SK-N-SH (cell line): ENCODE data around the gene KMT2B. TPM values are rescaled to one million over a fixed set of nuclear protein-coding genes. Genes with fewer than 3 reads are reported as not detected.

Source experiments
- CTCF ChIA-PET: fragments of 300-600, 350-600 bp; formaldehyde crosslinking; extraction: SDS; loops from one replicate; lab custom pipeline; 2021; lab: Yijun Ruan, JAX
- POLR2A ChIA-PET: fragments of 350-600 bp; sonication (Branson Sonifier 250); formaldehyde crosslinking; extraction: SDS; loops from one replicate; lab custom pipeline; 2020; ENCODE audit warnings: antibody characterized with exemption, inconsistent platforms; lab: Yijun Ruan, JAX
- DNase-seq: peaks from one replicate; pipeline ENCODE4 v3.0.0; 2012
- H2AFZ ChIP-seq: fragments of 200-600 bp; sonication (generic); 2 replicates; pipeline ENCODE4 v1.8.1; 2016; ENCODE audit warnings: antibody characterized with exemption, mild to moderate bottlenecking, low read depth
- H3F3A ChIP-seq: fragments of 200-600 bp; sonication (generic); replicated peaks from 2 replicates; pipeline ENCODE3; 2016; ENCODE audit warnings: antibody characterized with exemption, mild to moderate bottlenecking; ENCODE audit not compliant: insufficient read depth
- H3K27ac ChIP-seq, 2 experiments: fragments of 200-500 bp in 1 of 2; fragments of 200-600 bp in 1 of 2; sonication (Bioruptor generic) in 1 of 2; sonication (generic), shearing (Covaris generic) in 1 of 2; 2 replicates each; pipeline versions ENCODE4 v1.5.1 to v1.6.1; 2014 to 2016; ENCODE audit warnings: low read depth in 2 of 2, inconsistent platforms in 1 of 2, low read length in 1 of 2, mild to moderate bottlenecking in 1 of 2, mixed read lengths in 1 of 2
- H3K27me3 ChIP-seq: fragments of 200-600 bp; sonication (generic), shearing (Covaris generic); 2 replicates; pipeline ENCODE4 v1.6.1; 2016; ENCODE audit warnings: mixed run types; ENCODE audit not compliant: insufficient read depth
- H3K36me3 ChIP-seq, 2 experiments: fragments of 200-500 bp in 1 of 2; fragments of 200-600 bp in 1 of 2; sonication (Bioruptor generic) in 1 of 2; sonication (generic) in 1 of 2; replicated peaks in 1 of 2; 2 replicates each; pipeline versions ENCODE3 to v1.5.1; 2014 to 2016; ENCODE audit warnings: low read length in 1 of 2, mild to moderate bottlenecking in 1 of 2; ENCODE audit not compliant: insufficient read depth in 2 of 2, control insufficient read depth in 1 of 2
- H3K4me1 ChIP-seq, 2 experiments: fragments of 200-500 bp in 1 of 2; fragments of 200-600 bp in 1 of 2; sonication (Bioruptor generic) in 1 of 2; sonication (generic), shearing (Covaris generic) in 1 of 2; 2 replicates each; pipeline versions ENCODE4 v1.5.1 to v1.6.1; 2014 to 2016; ENCODE audit warnings: low read depth in 1 of 2, low read length in 1 of 2, mixed run types in 1 of 2; ENCODE audit not compliant: insufficient read depth in 2 of 2, control insufficient read depth in 1 of 2
- H3K4me2 ChIP-seq: fragments of 200-600 bp; sonication (generic), shearing (Covaris generic); 2 replicates; pipeline ENCODE4 v1.6.1; 2017; ENCODE audit warnings: mixed run types
- H3K4me3 ChIP-seq, 2 experiments: fragments of 200-500 bp in 1 of 2; fragments of 200-600 bp in 1 of 2; sonication (Bioruptor generic) in 1 of 2; sonication (generic), shearing (Covaris generic) in 1 of 2; 2 replicates each; pipeline versions ENCODE4 v1.5.1 to v1.8.1; 2014 to 2016; ENCODE audit warnings: low read depth in 2 of 2, inconsistent platforms in 1 of 2, low read length in 1 of 2, mild to moderate bottlenecking in 1 of 2, mixed read lengths in 1 of 2, moderate library complexity in 1 of 2
- H3K79me2 ChIP-seq: fragments of 200-600 bp; sonication (generic); 2 replicates; pipeline ENCODE4 v1.8.1; 2017; ENCODE audit warnings: mild to moderate bottlenecking; ENCODE audit not compliant: insufficient read depth
- H3K9ac ChIP-seq: fragments of 200-600 bp; sonication (generic); 2 replicates; pipeline ENCODE4 v1.6.1; 2017; ENCODE audit warnings: mixed run types
- H3K9me2 ChIP-seq: fragments of 200-600 bp; sonication (generic); 2 replicates; pipeline ENCODE4 v1.6.1; 2017; ENCODE audit warnings: mixed run types
- H3K9me3 ChIP-seq: fragments of 200-600 bp; sonication (generic); 2 replicates; pipeline ENCODE4 v1.6.1; 2017; ENCODE audit warnings: mixed run types, mild to moderate bottlenecking, moderate library complexity
- H4K20me1 ChIP-seq: fragments of 200-600 bp; sonication (generic); 2 replicates; pipeline ENCODE4 v1.6.1; 2017; ENCODE audit warnings: mild to moderate bottlenecking, mixed run types; ENCODE audit not compliant: insufficient read depth
- ELF1 ChIP-seq: IDR thresholded peaks from 2 replicates; pipeline ENCODE4 v1.4.0; 2012
- EZH2phosphoT487 ChIP-seq: fragments of 200-600 bp; sonication (generic); IDR thresholded peaks from 2 replicates; pipeline ENCODE4 v1.6.1; 2017; ENCODE audit warnings: low read depth, mixed run types, mild to moderate bottlenecking, antibody characterized with exemption, moderate library complexity, borderline replicate concordance
- FOSL2 ChIP-seq: IDR thresholded peaks from 2 replicates; pipeline ENCODE4 v1.4.0; 2012; ENCODE audit warnings: low read depth, mild to moderate bottlenecking, moderate library complexity, borderline replicate concordance
- FOXJ3 ChIP-seq: sonication (generic); formaldehyde crosslinking; IDR thresholded peaks from 2 replicates; pipeline ENCODE4 v1.5.1; 2020; ENCODE audit warnings: mild to moderate bottlenecking, missing genetic modification reagents
- GABPA ChIP-seq: IDR thresholded peaks from 2 replicates; pipeline ENCODE4 v1.4.0; 2012; ENCODE audit warnings: low read depth, mild to moderate bottlenecking
- MEF2A ChIP-seq: IDR thresholded peaks from 2 replicates; pipeline ENCODE4 v1.4.0; 2012; ENCODE audit warnings: low read depth, borderline replicate concordance
- MXI1 ChIP-seq: IDR thresholded peaks from 2 replicates; pipeline ENCODE4 v1.6.1; 2012; ENCODE audit warnings: mild to moderate bottlenecking, low read depth, low read length, improper control_type of control experiment
- NRF1 ChIP-seq: IDR thresholded peaks from 2 replicates; pipeline ENCODE4 v1.6.1; 2012; ENCODE audit warnings: low read depth, mild to moderate bottlenecking, low read length
- RAD21 ChIP-seq: IDR thresholded peaks from 2 replicates; pipeline ENCODE4 v1.6.1; 2012; ENCODE audit warnings: mild to moderate bottlenecking, low read length
- RCOR1 ChIP-seq: fragments of 150-350 bp; IDR thresholded peaks from 2 replicates; pipeline ENCODE4 v1.6.1; 2017; ENCODE audit warnings: antibody characterized with exemption, low read length
- RFX5 ChIP-seq: IDR thresholded peaks from 2 replicates; pipeline ENCODE4 v1.6.1; 2012; ENCODE audit warnings: mild to moderate bottlenecking, improper control_type of control experiment, low read length
- SMC3 ChIP-seq: IDR thresholded peaks from 2 replicates; pipeline ENCODE4 v1.6.1; 2012; ENCODE audit warnings: low read depth, low read length, improper control_type of control experiment
- TAF1 ChIP-seq: IDR thresholded peaks from 2 replicates; pipeline ENCODE4 v1.6.1; 2012; ENCODE audit warnings: low read depth, mild to moderate bottlenecking, low read length, moderate library complexity, borderline replicate concordance
- TCF12 ChIP-seq: IDR thresholded peaks from 2 replicates; pipeline ENCODE4 v1.4.0; 2012
- WGBS: methylation state at CpG from one replicate; pipeline ENCODE4 v1.1.6; 2017; ENCODE audit warnings: low lambda C conversion rate; 5-methylcytosine and 5-hydroxymethylcytosine counted together
- polyA plus RNA-seq, 3 experiments: library from polyadenylated mRNA; depleted of rRNA; stranded (reverse); fragments of >200 nt; gene quantifications; 2 replicates each; pipeline ENCODE4 v1.2.3, GENCODE V29; 2012
- TF ChIP-seq, protein P1 (sequence below): IDR thresholded peaks from 2 replicates; pipeline ENCODE4 v1.4.0; 2012; ENCODE audit warnings: low read depth, borderline replicate concordance
- TF ChIP-seq, protein P2 (sequence below): IDR thresholded peaks from 2 replicates; pipeline ENCODE4 v1.4.0; 2012; ENCODE audit warnings: low read depth, borderline replicate concordance
- TF ChIP-seq, protein P3 (sequence below): fragments of 150-350 bp; IDR thresholded peaks from 2 replicates; pipeline ENCODE4 v1.6.1; 2016; ENCODE audit warnings: mild to moderate bottlenecking, low read depth, low read length
- TF ChIP-seq, protein P4 (sequence below): IDR thresholded peaks from 2 replicates; pipeline ENCODE4 v1.4.0; 2012; ENCODE audit warnings: low read depth
- TF ChIP-seq, protein P5 (sequence below): fragments of 200-600 bp; sonication (generic); IDR thresholded peaks from 2 replicates; pipeline ENCODE4 v1.6.1; 2017; ENCODE audit warnings: antibody characterized with exemption, mild to moderate bottlenecking, moderate library complexity

KMT2B gene
- polyA plus RNA-seq, 1 of the 3 experiments (the other 2 are of a cell fraction) = 29.2 TPM

DNA sequence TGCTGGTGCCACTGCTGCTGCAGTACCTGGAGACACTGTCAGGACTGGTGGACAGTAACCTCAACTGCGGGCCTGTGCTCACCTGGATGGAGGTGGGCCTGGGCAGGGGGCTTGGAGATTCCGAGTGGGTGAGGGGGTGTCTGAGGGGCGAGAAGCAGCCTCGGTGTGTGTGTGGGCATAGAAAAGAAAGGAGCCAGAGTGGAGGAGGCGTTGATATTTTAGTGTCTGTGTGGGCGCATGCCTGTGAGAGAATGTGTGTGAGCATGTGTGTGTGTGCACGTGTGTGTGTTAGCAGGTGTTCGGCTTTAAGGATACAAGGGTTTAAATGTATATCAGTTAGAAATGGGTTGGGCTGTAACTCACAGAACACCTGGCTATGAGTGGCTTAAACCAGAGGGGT, 61.2 kb downstream of the KMT2B start:
- Histone ChIP-seq H2AFZ (no peak overlapping the region), H3K4me3 (no peak overlapping the region), H3K4me2 (no peak overlapping the region), H3K27ac (no peak overlapping the region), H3K79me2 (peaks cover 13% of the 10 kb centered on the region; the same call in 1 of the 2 replicates), H3F3A (peaks cover 4% of the 10 kb centered on the region), H3K9ac (no peak overlapping the region), H4K20me1 (no peaks in the 10 kb centered on the region), H3K27me3 (no peaks in the 10 kb centered on the region), H3K9me3 (no peaks in the 10 kb centered on the region), H3K9me2 (no peaks in the 10 kb centered on the region), H3K4me1 (peaks cover 0 to 12% of the 10 kb centered on the region in 2 experiments; a peak in 2 of 4 replicates), H3K36me3 (peaks cover 0 to 6% of the 10 kb centered on the region in 2 experiments)
- ChIA-PET POLR2A (no interaction called here), CTCF (no interaction called here)
- TF ChIP-seq, protein P1, sequence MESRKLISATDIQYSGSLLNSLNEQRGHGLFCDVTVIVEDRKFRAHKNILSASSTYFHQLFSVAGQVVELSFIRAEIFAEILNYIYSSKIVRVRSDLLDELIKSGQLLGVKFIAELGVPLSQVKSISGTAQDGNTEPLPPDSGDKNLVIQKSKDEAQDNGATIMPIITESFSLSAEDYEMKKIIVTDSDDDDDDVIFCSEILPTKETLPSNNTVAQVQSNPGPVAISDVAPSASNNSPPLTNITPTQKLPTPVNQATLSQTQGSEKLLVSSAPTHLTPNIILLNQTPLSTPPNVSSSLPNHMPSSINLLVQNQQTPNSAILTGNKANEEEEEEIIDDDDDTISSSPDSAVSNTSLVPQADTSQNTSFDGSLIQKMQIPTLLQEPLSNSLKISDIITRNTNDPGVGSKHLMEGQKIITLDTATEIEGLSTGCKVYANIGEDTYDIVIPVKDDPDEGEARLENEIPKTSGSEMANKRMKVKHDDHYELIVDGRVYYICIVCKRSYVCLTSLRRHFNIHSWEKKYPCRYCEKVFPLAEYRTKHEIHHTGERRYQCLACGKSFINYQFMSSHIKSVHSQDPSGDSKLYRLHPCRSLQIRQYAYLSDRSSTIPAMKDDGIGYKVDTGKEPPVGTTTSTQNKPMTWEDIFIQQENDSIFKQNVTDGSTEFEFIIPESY = no peak
- TF ChIP-seq, protein P2, sequence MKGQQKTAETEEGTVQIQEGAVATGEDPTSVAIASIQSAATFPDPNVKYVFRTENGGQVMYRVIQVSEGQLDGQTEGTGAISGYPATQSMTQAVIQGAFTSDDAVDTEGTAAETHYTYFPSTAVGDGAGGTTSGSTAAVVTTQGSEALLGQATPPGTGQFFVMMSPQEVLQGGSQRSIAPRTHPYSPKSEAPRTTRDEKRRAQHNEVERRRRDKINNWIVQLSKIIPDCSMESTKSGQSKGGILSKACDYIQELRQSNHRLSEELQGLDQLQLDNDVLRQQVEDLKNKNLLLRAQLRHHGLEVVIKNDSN = no peak
- TF ChIP-seq ELF1 (no peak), GABPA (no peak)
- 86% methylated on average over 8 of the region's 8 CpGs for WGBS
- no peak for DNase-seq

DNA sequence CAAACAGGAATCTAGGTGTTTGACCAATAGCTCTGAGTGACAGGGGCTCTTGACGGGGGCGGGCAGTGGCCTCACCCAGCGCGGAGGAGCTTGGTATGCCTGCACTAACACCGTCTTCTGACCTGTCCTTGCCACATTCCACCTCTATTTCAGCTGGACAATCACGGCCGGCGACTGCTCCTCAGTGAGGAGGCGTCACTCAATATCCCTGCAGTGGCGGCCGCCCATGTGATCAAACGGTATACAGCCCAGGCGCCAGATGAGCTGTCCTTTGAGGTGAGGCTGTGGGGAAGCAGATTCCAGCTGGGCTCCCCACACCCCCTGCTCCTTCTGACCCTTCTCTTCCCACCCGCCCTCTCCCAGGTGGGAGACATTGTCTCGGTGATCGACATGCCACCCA, 62.3 kb downstream of the KMT2B start:
- Histone ChIP-seq H3K27ac (no peak overlapping the region), H3K27me3 (no peaks in the 10 kb centered on the region), H3K9me2 (no peaks in the 10 kb centered on the region), H3K9me3 (no peaks in the 10 kb centered on the region), H3K9ac (no peak overlapping the region)
- DNase-seq = no peak
- WGBS = 97% methylated on average over 14 of the region's 16 CpGs
- TF ChIP-seq, protein P3, sequence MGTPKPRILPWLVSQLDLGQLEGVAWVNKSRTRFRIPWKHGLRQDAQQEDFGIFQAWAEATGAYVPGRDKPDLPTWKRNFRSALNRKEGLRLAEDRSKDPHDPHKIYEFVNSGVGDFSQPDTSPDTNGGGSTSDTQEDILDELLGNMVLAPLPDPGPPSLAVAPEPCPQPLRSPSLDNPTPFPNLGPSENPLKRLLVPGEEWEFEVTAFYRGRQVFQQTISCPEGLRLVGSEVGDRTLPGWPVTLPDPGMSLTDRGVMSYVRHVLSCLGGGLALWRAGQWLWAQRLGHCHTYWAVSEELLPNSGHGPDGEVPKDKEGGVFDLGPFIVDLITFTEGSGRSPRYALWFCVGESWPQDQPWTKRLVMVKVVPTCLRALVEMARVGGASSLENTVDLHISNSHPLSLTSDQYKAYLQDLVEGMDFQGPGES = no peak
- TF ChIP-seq, protein P4, sequence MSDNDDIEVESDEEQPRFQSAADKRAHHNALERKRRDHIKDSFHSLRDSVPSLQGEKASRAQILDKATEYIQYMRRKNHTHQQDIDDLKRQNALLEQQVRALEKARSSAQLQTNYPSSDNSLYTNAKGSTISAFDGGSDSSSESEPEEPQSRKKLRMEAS = no peak
- TF ChIP-seq, protein P2 = no peak
- TF ChIP-seq FOSL2 (no peak), GABPA (no peak), MEF2A (no peak), EZH2phosphoT487 (no peak), RAD21 (no peak), SMC3 (no peak), RCOR1 (no peak), FOXJ3 (CRISPR knock-in tag) (no peak), RFX5 (no peak), TCF12 (no peak), MXI1 (no peak), NRF1 (no peak), TAF1 (no peak)
- TF ChIP-seq, protein P1 = no peak
- TF ChIP-seq, protein P5, sequence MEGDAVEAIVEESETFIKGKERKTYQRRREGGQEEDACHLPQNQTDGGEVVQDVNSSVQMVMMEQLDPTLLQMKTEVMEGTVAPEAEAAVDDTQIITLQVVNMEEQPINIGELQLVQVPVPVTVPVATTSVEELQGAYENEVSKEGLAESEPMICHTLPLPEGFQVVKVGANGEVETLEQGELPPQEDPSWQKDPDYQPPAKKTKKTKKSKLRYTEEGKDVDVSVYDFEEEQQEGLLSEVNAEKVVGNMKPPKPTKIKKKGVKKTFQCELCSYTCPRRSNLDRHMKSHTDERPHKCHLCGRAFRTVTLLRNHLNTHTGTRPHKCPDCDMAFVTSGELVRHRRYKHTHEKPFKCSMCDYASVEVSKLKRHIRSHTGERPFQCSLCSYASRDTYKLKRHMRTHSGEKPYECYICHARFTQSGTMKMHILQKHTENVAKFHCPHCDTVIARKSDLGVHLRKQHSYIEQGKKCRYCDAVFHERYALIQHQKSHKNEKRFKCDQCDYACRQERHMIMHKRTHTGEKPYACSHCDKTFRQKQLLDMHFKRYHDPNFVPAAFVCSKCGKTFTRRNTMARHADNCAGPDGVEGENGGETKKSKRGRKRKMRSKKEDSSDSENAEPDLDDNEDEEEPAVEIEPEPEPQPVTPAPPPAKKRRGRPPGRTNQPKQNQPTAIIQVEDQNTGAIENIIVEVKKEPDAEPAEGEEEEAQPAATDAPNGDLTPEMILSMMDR = no peak
- TF ChIP-seq, all 33 proteins: peak for 0
- H3K79me2 ChIP-seq = peaks cover 13% of the 10 kb centered on the region; the same call in 1 of the 2 replicates
- CTCF ChIA-PET = interaction anchor here (0.6 kb wide), 1 partner anchor 11 kb away, joined by 4 read pairs; no protein-coding TSS in a partner anchor
- H2AFZ ChIP-seq = no peak overlapping the region
- POLR2A ChIA-PET = no interaction called here
- no peak overlapping the region for H3K4me3 ChIP-seq
- no peak overlapping the region for H3K4me2 ChIP-seq
- H3F3A ChIP-seq = no peaks in the 10 kb centered on the region
- no peaks in the 10 kb centered on the region for H4K20me1 ChIP-seq
- peaks cover 0 to 6% of the 10 kb centered on the region in 2 experiments for H3K36me3 ChIP-seq
- H3K4me1 ChIP-seq = peaks cover 0 to 9% of the 10 kb centered on the region in 2 experiments; a peak in 2 of 4 replicates
